Measurements from ENCODE around the gene URGCP.

- TF ChIP-seq CTCF (conservative IDR thresholded peaks at IDR 0.05 in 1 of 2, IDR thresholded peaks at IDR 0.05 in 1 of 2; ENCODE audit: extremely low read depth in 1 of 2, insufficient read depth in 1 of 2, low read depth in 1 of 2, low read length in 2 of 2) (no peak), EZH2 (IDR thresholded peaks at IDR 0.05; ENCODE audit: borderline replicate concordance, low read length) (no peak)
Observed at GRCh38 chr7:43921423-43921822, 15.0 kb upstream of the URGCP start.
